ENCODE measurements around the gene ECE1.
"Not testable (repeated sequence)": the region's sequence is repeated elsewhere in the genome, so short reads cannot be mapped to it uniquely, and the experiment has no call there.

The ECE1 gene

GRCh38 chr1:21290546-21290944 lies 282 bp upstream of the ECE1 start:
- DNase-seq: no peak

- no peak for DNase-seq
Observed at GRCh38 chr1:21289127-21289526, 1.1 kb downstream of the ECE1 start.

DNA sequence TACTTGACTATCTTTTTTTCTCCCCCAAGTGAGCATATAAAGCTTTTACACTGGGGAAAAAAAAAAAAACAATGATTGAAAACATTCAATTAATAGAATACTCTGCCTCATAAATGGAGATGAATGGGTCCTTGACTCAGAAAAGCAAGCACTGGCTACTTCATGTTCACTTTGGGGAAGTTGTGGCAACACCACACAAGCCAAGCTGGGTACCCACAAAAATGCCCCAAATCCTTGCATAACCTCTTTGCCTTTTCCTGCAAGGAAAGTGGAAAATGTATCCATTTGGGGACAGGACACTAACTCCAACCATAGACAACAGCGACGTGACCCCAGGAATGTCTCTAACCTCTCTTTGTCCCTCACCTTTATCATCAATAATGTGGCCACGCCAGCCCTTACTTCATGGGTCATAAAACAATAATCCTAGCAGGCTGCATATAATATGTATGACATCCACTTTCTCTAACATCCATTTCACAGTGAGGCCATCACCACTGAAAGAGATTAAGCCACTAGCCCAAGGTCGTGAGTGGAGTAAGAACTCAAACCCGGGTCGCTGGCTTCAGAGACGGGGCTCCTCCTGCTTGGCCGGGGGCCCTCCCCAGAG lies 2.3 kb downstream of the ECE1 start:
- no peak for DNase-seq

DNA sequence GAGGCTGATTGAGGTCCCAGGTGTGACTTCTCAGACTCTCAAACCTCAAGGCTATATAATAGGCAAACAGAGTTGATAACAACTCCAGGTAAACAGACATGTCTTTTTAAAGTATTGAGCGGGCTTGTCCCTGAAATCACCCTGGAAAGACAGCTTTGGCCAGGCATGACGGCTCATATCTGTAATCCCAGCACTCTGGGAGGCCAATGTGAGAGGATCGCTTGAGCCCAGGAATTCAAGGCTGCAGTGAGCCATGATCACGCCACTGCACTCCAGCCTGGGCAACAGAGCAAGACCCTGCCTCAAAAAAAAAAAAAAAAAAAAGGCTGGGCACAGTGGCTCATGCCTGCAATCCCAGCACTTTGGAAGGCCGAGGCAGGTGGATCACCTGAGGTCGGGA lies 4.9 kb downstream of the ECE1 start:
- not testable (repeated sequence) for DNase-seq

GRCh38 chr1:21285055-21285372 lies 5.2 kb downstream of the ECE1 start:
- no peak for DNase-seq

- no peak for DNase-seq
Observed at GRCh38 chr1:21284206-21285054, 5.8 kb downstream of the ECE1 start.

DNA sequence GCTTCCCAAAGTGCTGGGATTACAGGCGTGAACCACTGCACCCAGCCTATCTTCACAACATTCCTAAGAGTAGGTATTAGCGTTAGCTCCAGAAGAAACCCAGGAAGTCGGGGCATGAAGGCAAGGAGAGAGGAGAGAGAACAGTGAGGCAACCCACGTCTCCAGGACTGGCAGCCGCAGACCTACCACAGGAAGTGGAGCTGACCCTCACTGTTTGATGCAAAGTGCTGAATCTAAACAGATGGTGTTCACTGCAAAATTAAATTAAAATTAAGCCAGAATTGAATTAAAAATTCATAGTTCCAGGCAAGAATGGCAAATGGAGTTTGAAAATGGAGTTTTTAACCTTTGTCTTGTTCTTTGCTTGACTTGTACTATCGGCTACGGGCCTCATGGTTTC lies 6.7 kb downstream of the ECE1 start:
- no peak for DNase-seq

DNA sequence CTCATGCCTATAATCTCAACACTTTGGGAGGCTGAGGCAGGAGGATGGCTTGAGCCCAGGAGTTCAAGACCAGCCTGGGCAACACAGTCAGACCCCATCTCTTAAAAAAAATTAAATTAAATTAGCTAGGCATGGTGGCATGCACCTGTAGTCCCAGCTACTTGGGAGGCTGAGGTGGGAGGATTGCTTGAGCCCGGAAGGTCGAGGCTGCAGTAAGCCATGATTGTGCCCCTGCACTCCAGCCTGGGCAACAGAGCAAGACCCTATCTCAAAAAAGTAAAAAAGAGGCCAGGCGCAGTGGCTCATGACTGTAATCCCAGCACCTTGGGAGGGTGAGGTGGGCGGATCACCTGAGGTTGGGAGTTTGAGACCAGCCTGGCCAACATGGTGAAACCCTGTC lies 8.2 kb downstream of the ECE1 start:
- DNase-seq: not testable (repeated sequence)

GRCh38 chr1:21280482-21280881 lies 9.8 kb downstream of the ECE1 start:
- no peak for DNase-seq

GRCh38 chr1:21280011-21280471 lies 10.2 kb downstream of the ECE1 start:
- DNase-seq: no peak

DNA sequence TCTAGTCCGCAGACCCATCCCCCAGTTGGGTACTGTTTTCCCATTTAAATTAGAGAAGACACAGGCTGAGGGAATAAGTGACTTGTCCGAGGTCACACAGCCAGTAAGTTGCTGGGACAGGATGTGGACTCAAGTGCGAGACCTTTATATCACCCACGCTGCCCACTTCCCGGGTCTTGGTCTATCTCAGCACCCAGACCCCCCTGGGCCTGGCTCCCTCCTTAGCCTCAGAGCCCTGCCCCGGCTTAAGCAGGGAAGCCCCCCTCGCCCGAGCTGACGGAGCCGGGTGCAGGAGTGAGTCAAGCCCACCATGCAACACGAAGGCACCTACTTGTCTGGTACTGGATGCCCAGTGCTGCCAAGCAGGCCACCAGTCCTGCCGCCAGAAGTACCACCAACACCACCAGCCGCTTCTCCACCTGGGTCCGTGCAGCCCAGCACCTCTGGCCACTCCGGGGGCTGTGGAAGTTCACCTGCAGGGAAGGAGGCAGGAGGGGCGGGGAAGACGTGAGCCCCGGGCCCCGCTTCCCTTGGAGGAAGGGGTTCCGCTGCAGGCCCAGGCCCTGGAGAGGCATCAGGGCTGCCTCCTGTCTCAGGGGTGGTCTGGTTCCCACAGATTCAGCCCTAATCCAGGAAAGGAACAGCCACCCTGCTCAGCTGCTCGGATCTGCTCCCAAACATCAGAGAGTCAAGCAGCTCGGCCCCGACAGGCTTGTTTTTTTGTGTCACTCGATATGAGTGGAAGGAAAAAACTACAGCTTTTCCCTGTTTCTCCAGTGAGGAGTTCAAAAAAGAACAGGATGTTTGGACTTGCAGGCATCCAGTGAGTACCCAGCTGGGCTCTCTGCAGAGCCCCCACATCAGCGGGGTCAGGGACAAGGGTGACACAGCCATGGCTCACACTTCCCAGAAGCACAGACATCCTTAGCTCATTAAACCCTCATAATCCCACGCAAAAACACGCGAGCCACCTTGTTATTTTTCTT lies 11.1 kb downstream of the ECE1 start:
- DNase-seq: no peak

- no peak for DNase-seq
Observed at GRCh38 chr1:21278208-21278859, 11.9 kb downstream of the ECE1 start.

DNA sequence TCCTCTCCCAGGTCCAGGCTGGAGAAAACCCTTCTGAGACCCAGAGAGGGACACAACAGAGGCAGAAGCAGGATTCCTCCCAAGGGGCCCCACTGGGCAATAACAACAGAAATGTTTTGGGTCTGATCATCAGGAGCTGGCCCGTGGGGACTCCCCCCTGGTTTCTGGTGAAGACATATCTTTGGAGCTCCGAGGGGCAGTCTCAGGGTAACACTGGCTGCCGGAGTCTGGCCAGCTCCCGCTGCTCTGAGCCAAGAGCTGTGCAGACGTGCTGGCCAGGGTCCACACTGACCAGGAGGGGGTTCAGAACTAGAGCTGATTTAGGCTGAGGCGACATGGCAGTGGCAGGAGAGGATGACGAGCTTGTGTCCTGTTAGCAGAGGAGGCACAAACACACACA lies 13.1 kb downstream of the ECE1 start:
- DNase-seq: no peak

GRCh38 chr1:21272540-21272939 lies 17.7 kb downstream of the ECE1 start:
- no peak for DNase-seq

GRCh38 chr1:21271550-21271949 lies 18.7 kb downstream of the ECE1 start:
- no peak for DNase-seq

DNA sequence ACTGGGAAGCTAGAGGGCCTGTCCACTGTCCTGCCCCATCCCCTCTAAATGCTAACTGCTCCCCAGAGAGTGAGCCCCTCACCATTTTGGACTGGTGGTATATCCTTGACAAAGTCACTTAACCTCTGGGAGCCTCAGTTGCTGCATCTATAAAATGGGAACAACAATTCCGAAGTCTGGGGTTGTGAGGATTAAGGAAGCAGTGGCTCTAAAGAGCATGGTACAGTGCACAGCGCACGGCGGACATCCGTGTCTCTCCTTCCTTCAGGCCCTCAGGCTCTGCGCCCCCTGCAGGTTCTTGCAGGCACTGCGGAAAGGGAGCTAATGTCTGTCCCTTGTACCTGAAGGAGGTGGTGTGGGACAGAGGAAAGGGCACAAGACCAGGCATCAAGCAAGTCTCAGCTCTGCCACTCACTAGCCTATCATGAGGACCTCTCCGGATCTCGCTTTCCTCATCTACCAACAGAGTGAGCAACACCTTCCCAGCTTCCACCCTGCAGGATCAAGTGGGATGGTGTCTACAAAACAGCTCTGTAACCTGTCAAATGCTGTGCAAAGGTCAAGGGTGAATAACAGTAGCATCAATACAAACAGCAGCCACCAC lies 20.1 kb downstream of the ECE1 start:
- DNase-seq: no peak

GRCh38 chr1:21269461-21270085 lies 20.7 kb downstream of the ECE1 start:
- no peak for DNase-seq

GRCh38 chr1:21268281-21269239 lies 21.7 kb downstream of the ECE1 start:
- no peak for DNase-seq

- DNase-seq: no peak
Observed at GRCh38 chr1:21267191-21268077, 22.8 kb downstream of the ECE1 start.

Data from GOT3 (cell line).